Smooth muscle cell of trachea (primary cell): ENCODE results near the gene PPARGC1A. TPM values are rescaled to one million over a fixed set of nuclear protein-coding genes. Genes with fewer than 3 reads are reported as not detected.

Experiments
- total RNA-seq: library from RNA; depleted of rRNA; stranded (reverse); fragments of >200 nt; gene quantifications from 2 replicates; pipeline ENCODE4 v1.2.1, GENCODE V29; 2014

PPARGC1A gene
- 1.5 and 1.7 TPM in 2 replicates for total RNA-seq

GRCh38 chr4:23889814-23890341, at the start of gene PPARGC1A:
Gene PPARGC1A, minus strand, starts transcription at chr4:23890047. Its CDS starts 90 bp downstream, at chr4:23889957.

